RWPE2 (cell line): Measurements from ENCODE around the gene CR1.
A peak's percentile ranks its signal among the peaks of the same experiment; 100 is the strongest.
"Not testable (repeated sequence)": the region's sequence is repeated elsewhere in the genome, so short reads cannot be mapped to it uniquely, and the experiment has no call there.

Experiments
- ATAC-seq: fragments of 200-7000 bp; cut with Tn5 transposase; 3 replicates; pipeline ENCODE4 v1.9.1; 2021; ENCODE audit warnings: low read depth
- DNase-seq: peaks from one replicate; pipeline ENCODE4 v3.0.0-alpha.2; 2020; ENCODE audit warnings: low spot score
- H3K27ac ChIP-seq: fragments of 450-650 bp; 2 replicates; pipeline ENCODE4 v1.5.1; 2017; ENCODE audit warnings: mild to moderate bottlenecking; ENCODE audit not compliant: poor library complexity, severe bottlenecking
- H3K27me3 ChIP-seq: fragments of 250-450 bp; sonication (Bioruptor Pico); 2 replicates; pipeline ENCODE4 v1.5.1; 2021; ENCODE audit warnings: mild to moderate bottlenecking, moderate library complexity; ENCODE audit not compliant: insufficient read depth, poor library complexity, severe bottlenecking
- H3K36me3 ChIP-seq: fragments of 250-450 bp; sonication (Bioruptor Pico); 2 replicates; pipeline ENCODE4 v1.5.1; 2020; ENCODE audit warnings: low read depth, mild to moderate bottlenecking, moderate library complexity
- H3K4me1 ChIP-seq: fragments of 250-450 bp; sonication (Bioruptor Pico); 2 replicates; pipeline ENCODE4 v1.5.1; 2021; ENCODE audit warnings: mild to moderate bottlenecking, moderate library complexity; ENCODE audit not compliant: insufficient read depth, poor library complexity, severe bottlenecking
- H3K4me3 ChIP-seq: fragments of 250-450 bp; sonication (Bioruptor Pico); 2 replicates; pipeline ENCODE4 v1.5.1; 2021; ENCODE audit warnings: mild to moderate bottlenecking, moderate library complexity; ENCODE audit not compliant: severe bottlenecking
- H3K9me3 ChIP-seq: fragments of 250-450 bp; sonication (Bioruptor Pico); 2 replicates; pipeline ENCODE4 v1.5.1; 2021; ENCODE audit warnings: mild to moderate bottlenecking, moderate library complexity; ENCODE audit not compliant: severe bottlenecking
- CTCF ChIP-seq: fragments of 450-650 bp; IDR thresholded peaks from one replicate; pipeline ENCODE4 v1.5.1; 2017; ENCODE audit warnings: mild to moderate bottlenecking, moderate library complexity; ENCODE audit not compliant: poor library complexity, severe bottlenecking

CR1 gene

GRCh38 chr1:207635569-207636186 lies 139.7 kb downstream of the CR1 start:
- DNase-seq, H3K27ac ChIP-seq, H3K27me3 ChIP-seq, H3K36me3 ChIP-seq, H3K4me3 ChIP-seq, H3K4me1 ChIP-seq, ATAC-seq, H3K9me3 ChIP-seq: not testable (repeated sequence)

GRCh38 chr1:207638487-207639145 lies 142.7 kb downstream of the CR1 start:
- not testable (repeated sequence) for H3K27ac ChIP-seq, H3K4me1 ChIP-seq, H3K36me3 ChIP-seq, H3K4me3 ChIP-seq, H3K9me3 ChIP-seq, H3K27me3 ChIP-seq, DNase-seq, ATAC-seq

DNA sequence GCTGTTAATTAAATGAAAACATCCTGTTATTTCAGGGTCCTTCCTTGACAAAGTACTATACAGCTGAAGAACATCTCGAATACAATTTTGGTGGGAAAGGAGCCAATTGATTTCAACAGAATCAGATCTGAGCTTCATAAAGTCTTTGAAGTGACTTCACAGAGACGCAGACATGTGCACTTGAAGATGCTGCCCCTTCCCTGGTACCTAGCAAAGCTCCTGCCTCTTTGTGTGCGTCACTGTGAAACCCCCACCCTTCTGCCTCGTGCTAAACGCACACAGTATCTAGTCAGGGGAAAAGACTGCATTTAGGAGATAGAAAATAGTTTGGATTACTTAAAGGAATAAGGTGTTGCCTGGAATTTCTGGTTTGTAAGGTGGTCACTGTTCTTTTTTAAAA lies 143.4 kb downstream of the CR1 start:
- DNase-seq, H3K4me1 ChIP-seq, H3K4me3 ChIP-seq, H3K9me3 ChIP-seq, H3K36me3 ChIP-seq, H3K27me3 ChIP-seq, H3K27ac ChIP-seq, ATAC-seq: not testable (repeated sequence)

DNA sequence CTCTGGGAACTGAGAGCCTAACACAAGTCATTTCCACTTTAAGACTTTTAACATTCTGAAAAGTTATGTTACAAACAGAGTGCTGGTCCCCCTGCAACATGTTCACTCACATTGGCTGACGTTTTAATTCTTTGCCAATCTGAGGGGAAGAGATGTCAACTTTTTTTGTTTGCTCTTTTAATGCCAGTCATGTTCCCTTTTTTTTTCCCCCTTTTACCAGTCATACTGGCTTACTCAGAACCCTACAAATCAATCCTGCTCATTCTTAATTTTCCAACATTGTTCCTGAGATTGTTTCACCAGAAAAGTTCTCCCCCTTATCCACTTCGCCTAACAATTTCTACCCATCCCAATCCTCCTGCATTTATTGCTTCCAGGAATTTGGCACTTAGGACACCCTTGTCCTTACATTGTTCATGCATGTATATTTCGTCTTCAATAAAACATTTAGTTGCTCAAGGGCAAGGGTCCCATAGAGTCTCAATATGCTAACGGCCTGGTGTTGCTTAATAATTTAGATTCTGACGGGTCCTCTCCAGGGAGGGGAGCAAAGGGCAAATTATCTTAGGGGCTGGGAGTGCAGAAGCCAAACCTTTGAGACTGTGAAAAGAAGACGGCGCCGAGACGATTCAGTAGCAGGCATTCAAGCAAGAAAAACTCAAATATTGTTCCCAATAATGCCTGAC lies 148.4 kb downstream of the CR1 start:
- H3K27ac ChIP-seq = no peak overlapping the region
- no peak for TF ChIP-seq CTCF
- DNase-seq = no peak
- H3K27me3 ChIP-seq = peaks cover 7% of the 10 kb centered on the region
- no peaks in the 10 kb centered on the region for H3K36me3 ChIP-seq
- peak overlapping the region; percentile 39 for H3K4me3 ChIP-seq
- ATAC-seq = no peak
- H3K9me3 ChIP-seq = no peaks in the 10 kb centered on the region
- no peaks in the 10 kb centered on the region for H3K4me1 ChIP-seq

GRCh38 chr1:207644852-207645634 lies 149.1 kb downstream of the CR1 start, which contains the start of gene CR1L:
TSS of gene CR1L (plus strand) at chr1:207645133. CDS start at chr1:207645234, 101 bp downstream.
- peaks cover 2% of the 10 kb centered on the region for H3K9me3 ChIP-seq
- H3K27ac ChIP-seq = no peak within 1 kb of the TSS
- TF ChIP-seq CTCF = no peak
- no peaks in the 10 kb centered on the region for H3K4me1 ChIP-seq
- ATAC-seq (peak; percentile 97), DNase-seq (peak; percentile 71)
- no peaks in the 10 kb centered on the region for H3K36me3 ChIP-seq
- H3K27me3 ChIP-seq = peaks cover 7% of the 10 kb centered on the region
- peak within 1 kb of the TSS; percentile 39 for H3K4me3 ChIP-seq

- peaks cover 2% of the 10 kb centered on the region for H3K9me3 ChIP-seq
- peak; percentile 46 for DNase-seq
- H3K27ac ChIP-seq = no peak overlapping the region
- no peak for ATAC-seq
- no peaks in the 10 kb centered on the region for H3K4me1 ChIP-seq
- H3K27me3 ChIP-seq = peaks cover 7% of the 10 kb centered on the region
- TF ChIP-seq CTCF = no peak
- no peaks in the 10 kb centered on the region for H3K36me3 ChIP-seq
- peak overlapping the region; percentile 39 for H3K4me3 ChIP-seq
Observed at GRCh38 chr1:207645635-207646081, 149.7 kb downstream of the CR1 start.
